ENCODE measurements around the gene NCAPD3.

DNA sequence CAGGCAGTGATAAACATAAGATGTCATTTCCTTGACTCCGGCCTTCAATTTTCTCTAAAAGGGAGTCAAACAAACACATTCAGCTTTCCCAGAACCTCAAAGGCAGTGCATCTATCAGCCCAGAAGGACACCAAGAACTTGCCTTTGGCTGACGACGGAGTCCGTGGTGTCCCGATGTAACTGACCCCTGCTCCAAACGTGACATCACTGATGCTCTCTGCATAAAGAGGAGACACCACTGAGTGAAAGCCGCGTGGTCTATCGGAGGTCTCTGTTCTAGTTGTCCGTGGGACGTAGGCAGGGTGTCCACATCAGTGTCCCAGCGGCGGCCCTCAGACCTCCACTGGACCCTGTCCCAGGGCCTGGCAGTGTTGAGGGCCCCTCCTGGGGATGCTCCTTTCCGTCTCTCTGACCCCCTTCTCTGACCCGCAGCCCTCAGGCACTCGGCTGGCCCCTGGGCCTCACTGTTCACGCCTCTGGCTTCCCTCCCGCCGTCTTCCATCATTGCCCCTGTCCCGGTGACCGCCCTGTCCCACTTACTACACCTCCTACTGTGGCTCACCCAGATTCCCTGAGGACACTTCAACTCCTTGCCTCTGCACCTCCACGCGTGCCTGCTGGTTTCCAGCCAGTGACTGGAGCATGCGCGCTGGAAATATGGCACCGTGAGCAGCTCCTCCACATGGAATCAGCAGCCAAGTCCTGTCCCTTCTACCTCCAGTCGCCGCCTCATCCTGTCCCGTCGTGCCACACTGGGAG, 70.4 kb downstream of the NCAPD3 start:
- TF ChIP-seq, protein P1, sequence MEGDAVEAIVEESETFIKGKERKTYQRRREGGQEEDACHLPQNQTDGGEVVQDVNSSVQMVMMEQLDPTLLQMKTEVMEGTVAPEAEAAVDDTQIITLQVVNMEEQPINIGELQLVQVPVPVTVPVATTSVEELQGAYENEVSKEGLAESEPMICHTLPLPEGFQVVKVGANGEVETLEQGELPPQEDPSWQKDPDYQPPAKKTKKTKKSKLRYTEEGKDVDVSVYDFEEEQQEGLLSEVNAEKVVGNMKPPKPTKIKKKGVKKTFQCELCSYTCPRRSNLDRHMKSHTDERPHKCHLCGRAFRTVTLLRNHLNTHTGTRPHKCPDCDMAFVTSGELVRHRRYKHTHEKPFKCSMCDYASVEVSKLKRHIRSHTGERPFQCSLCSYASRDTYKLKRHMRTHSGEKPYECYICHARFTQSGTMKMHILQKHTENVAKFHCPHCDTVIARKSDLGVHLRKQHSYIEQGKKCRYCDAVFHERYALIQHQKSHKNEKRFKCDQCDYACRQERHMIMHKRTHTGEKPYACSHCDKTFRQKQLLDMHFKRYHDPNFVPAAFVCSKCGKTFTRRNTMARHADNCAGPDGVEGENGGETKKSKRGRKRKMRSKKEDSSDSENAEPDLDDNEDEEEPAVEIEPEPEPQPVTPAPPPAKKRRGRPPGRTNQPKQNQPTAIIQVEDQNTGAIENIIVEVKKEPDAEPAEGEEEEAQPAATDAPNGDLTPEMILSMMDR (IDR thresholded peaks at IDR 0.05): peak in 1 of 3 donors; percentile 8
- no peak for TF ChIP-seq EP300 (IDR thresholded peaks at IDR 0.05)
- TF ChIP-seq POLR2A (IDR thresholded peaks at IDR 0.05): no peak

Data from ovary (tissue), 3 donors.